K562 (cell line): ENCODE data around the gene UBE2H. TPM values are rescaled to one million over a fixed set of nuclear protein-coding genes. Genes with fewer than 3 reads are reported as not detected.

Experiments
- ATF3 ChIP-seq, 2 experiments: fragments of 450-650 bp in 1 of 2; sonication (generic) in 1 of 2; formaldehyde crosslinking in 1 of 2; IDR thresholded peaks in 1 of 2; conservative IDR thresholded peaks in 1 of 2; 2 replicates each; pipeline versions ENCODE4 v1.6.1 to v1.8.1; 2016 to 2023; ENCODE audit warnings: mild to moderate bottlenecking in 2 of 2, moderate library complexity in 2 of 2, inconsistent platforms in 1 of 2, missing genetic modification reagents in 1 of 2
- CBX1 ChIP-seq: sonication (generic); IDR thresholded peaks from 2 replicates; pipeline ENCODE4 v1.6.1; 2016; ENCODE audit warnings: antibody characterized with exemption, low read depth, mild to moderate bottlenecking
- CTBP1 ChIP-seq: fragments of 450-650 bp; IDR thresholded peaks from 2 replicates; pipeline ENCODE4 v1.6.1; 2016; ENCODE audit warnings: borderline replicate concordance
- CXXC5 ChIP-seq: fragments of 250-450 bp; sonication (Bioruptor Pico); IDR thresholded peaks from 2 replicates; pipeline ENCODE4 v1.8.0; 2022; ENCODE audit warnings: inconsistent platforms, mild to moderate bottlenecking, moderate library complexity
- E2F5 ChIP-seq: sonication (generic); formaldehyde crosslinking; IDR thresholded peaks from 2 replicates; pipeline ENCODE4 v1.8.0; 2022; ENCODE audit warnings: mild to moderate bottlenecking, missing genetic modification reagents
- HMG20A ChIP-seq: fragments of 450-650 bp; formaldehyde crosslinking; conservative IDR thresholded peaks from 2 replicates; pipeline ENCODE4 v1.4.0; 2020; ENCODE audit warnings: mild to moderate bottlenecking, mixed read lengths
- KLF16 ChIP-seq: IDR thresholded peaks from 2 replicates; pipeline ENCODE4 v1.6.1; 2016; ENCODE audit warnings: antibody characterized with exemption
- MTA1 ChIP-seq: fragments of 450-650 bp; IDR thresholded peaks from 2 replicates; pipeline ENCODE4 v1.6.1; 2017; ENCODE audit warnings: borderline replicate concordance
- NCOR1 ChIP-seq: fragments of 450-650 bp; IDR thresholded peaks from 2 replicates; pipeline ENCODE4 v1.6.1; 2016; ENCODE audit warnings: mild to moderate bottlenecking, moderate library complexity
- NKRF ChIP-seq: fragments of 450-650 bp; IDR thresholded peaks from 2 replicates; pipeline ENCODE4 v1.6.1; 2016; ENCODE audit warnings: borderline replicate concordance
- SMAD2 ChIP-seq: fragments of 150-350 bp; IDR thresholded peaks from 2 replicates; pipeline ENCODE4 v1.6.1; 2014; ENCODE audit warnings: low read depth, mild to moderate bottlenecking, low read length
- SUPT5H ChIP-seq: fragments of 450-650 bp; IDR thresholded peaks from 2 replicates; pipeline ENCODE4 v1.6.1; 2016
- polyA plus RNA-seq, 8 experiments: library from polyadenylated mRNA; depleted of rRNA in 4 of 8; stranded (reverse) in 5 of 8; unstranded in 3 of 8; fragments of >200 nt; fragmentation: Nextera tagmentation in 2 of 8; fragmentation: Illumina TruSeq in 1 of 8; extraction: Ambion mirVana in 2 of 8; extraction: Trizol in 1 of 8; gene quantifications; 2 replicates each; pipeline versions ENCODE4 v1.2.1 to v1.2.3, GENCODE V29; 2011 to 2014; ENCODE audit warnings: inconsistent platforms in 1 of 8, missing spikeins in 1 of 8
- total RNA-seq, 7 experiments: library from RNA; depleted of rRNA in 6 of 7; stranded (reverse); fragments of >200 nt in 6 of 7; fragmentation: Illumina TruSeq in 2 of 7; extraction: Trizol in 2 of 7; gene quantifications; 2 replicates each; pipeline versions ENCODE4 v1.2.1 to v1.2.3, GENCODE V29; 2011 to 2021; ENCODE audit warnings: low replicate concordance in 1 of 7
- TF ChIP-seq, protein P1 (sequence below): fragments of 250-450 bp; sonication (Bioruptor Pico); IDR thresholded peaks from 2 replicates; pipeline ENCODE4 v1.8.0; 2022; ENCODE audit warnings: moderate library complexity, mild to moderate bottlenecking, inconsistent platforms

The UBE2H gene
- total and polyA plus RNA-seq, 9 of the 15 experiments (the other 6 are each of a cell fraction or from before 2014, with no cell fraction given): 6.3 to 33.0 (median 13.3) TPM

- peak; percentile 8; the same call in 1 of the 2 replicates for TF ChIP-seq CXXC5 (CRISPR knock-in tag)
- peak; percentile 52 for TF ChIP-seq CTBP1
- no peak for TF ChIP-seq SMAD2
- no peak for TF ChIP-seq NKRF
- TF ChIP-seq, protein P1, sequence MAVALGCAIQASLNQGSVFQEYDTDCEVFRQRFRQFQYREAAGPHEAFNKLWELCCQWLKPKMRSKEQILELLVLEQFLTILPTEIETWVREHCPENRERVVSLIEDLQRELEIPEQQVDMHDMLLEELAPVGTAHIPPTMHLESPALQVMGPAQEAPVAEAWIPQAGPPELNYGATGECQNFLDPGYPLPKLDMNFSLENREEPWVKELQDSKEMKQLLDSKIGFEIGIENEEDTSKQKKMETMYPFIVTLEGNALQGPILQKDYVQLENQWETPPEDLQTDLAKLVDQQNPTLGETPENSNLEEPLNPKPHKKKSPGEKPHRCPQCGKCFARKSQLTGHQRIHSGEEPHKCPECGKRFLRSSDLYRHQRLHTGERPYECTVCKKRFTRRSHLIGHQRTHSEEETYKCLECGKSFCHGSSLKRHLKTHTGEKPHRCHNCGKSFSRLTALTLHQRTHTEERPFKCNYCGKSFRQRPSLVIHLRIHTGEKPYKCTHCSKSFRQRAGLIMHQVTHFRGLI (CRISPR knock-in tag): peak; percentile 16; the same call in 1 of the 2 replicates
- TF ChIP-seq E2F5 (CRISPR knock-in tag): no peak
- peak; percentile 97 for TF ChIP-seq ATF3 (IDR thresholded peaks at IDR 0.05)
- TF ChIP-seq ATF3 (CRISPR knock-in tag; conservative IDR thresholded peaks at IDR 0.05): no peak
- TF ChIP-seq NCOR1: peak; percentile 31; the same call in 1 of the 2 replicates
- TF ChIP-seq KLF16: no peak
- TF ChIP-seq SUPT5H: no peak
- no peak for TF ChIP-seq CBX1
- peak; percentile 75; the same call in 1 of the 2 replicates for TF ChIP-seq MTA1
- TF ChIP-seq HMG20A (CRISPR knock-in tag): no peak
- TF ChIP-seq, all 486 proteins: peak for 74
Observed at GRCh38 chr7:129959471-129960203, 6.9 kb upstream of the UBE2H start (continued).
